Activated CD4-positive, alpha-beta T cell treated with anti-CD3 and anti-CD28 coated beads, Interleukin-2, Interleukin-6, amounts not matched to agents 100 ng/mL and 50 ng/mL, durations not matched to agents 16 hours and 8 hours (primary cell): ENCODE measurements around the gene MYO5A.
"Not testable (repeated sequence)": the region's sequence is repeated elsewhere in the genome, so short reads cannot be mapped to it uniquely, and the experiment has no call there.

Source experiments
- DNase-seq: peaks from one replicate; pipeline ENCODE4 v3.0.0-alpha.2; 2020

The MYO5A gene

GRCh38 chr15:52459701-52460100 lies 69.0 kb downstream of the MYO5A start:
- not testable (repeated sequence) for DNase-seq

GRCh38 chr15:52459265-52459664 lies 69.4 kb downstream of the MYO5A start:
- not testable (repeated sequence) for DNase-seq

- DNase-seq: no peak
Observed at GRCh38 chr15:52448011-52448890, 80.4 kb downstream of the MYO5A start.

GRCh38 chr15:52445954-52446353 lies 82.7 kb downstream of the MYO5A start:
- DNase-seq: no peak

- no peak for DNase-seq
Observed at GRCh38 chr15:52445553-52445952, 83.1 kb downstream of the MYO5A start.

GRCh38 chr15:52443205-52443604 lies 85.5 kb downstream of the MYO5A start:
- not testable (repeated sequence) for DNase-seq

GRCh38 chr15:52441841-52442240 lies 86.8 kb downstream of the MYO5A start:
- DNase-seq: no peak

- DNase-seq: no peak
Observed at GRCh38 chr15:52440946-52441345, 87.7 kb downstream of the MYO5A start.

GRCh38 chr15:52440414-52440813 lies 88.3 kb downstream of the MYO5A start:
- peak; percentile 28 for DNase-seq

GRCh38 chr15:52439470-52439869 lies 89.2 kb downstream of the MYO5A start:
- DNase-seq: no peak

GRCh38 chr15:52439042-52439441 lies 89.6 kb downstream of the MYO5A start:
- DNase-seq: not testable (repeated sequence)

GRCh38 chr15:52438047-52438446 lies 90.6 kb downstream of the MYO5A start:
- no peak for DNase-seq

- DNase-seq: no peak
Observed at GRCh38 chr15:52437646-52438045, 91.0 kb downstream of the MYO5A start.

GRCh38 chr15:52436981-52437380 lies 91.7 kb downstream of the MYO5A start:
- DNase-seq: no peak

GRCh38 chr15:52434885-52435284 lies 93.8 kb downstream of the MYO5A start:
- no peak for DNase-seq

- no peak for DNase-seq
Observed at GRCh38 chr15:52428297-52428696, 100.4 kb downstream of the MYO5A start.

- DNase-seq: peak; percentile 16
Observed at GRCh38 chr15:52427804-52428203, 100.9 kb downstream of the MYO5A start.

GRCh38 chr15:52424856-52425431 lies 103.7 kb downstream of the MYO5A start:
- no peak for DNase-seq

- no peak for DNase-seq
Observed at GRCh38 chr15:52423852-52424251, 104.8 kb downstream of the MYO5A start.

- DNase-seq: no peak
Observed at GRCh38 chr15:52422001-52422400, 106.7 kb downstream of the MYO5A start.

GRCh38 chr15:52421029-52421428 lies 107.7 kb downstream of the MYO5A start:
- DNase-seq: no peak

- DNase-seq: no peak
Observed at GRCh38 chr15:52419494-52419893, 109.2 kb downstream of the MYO5A start.

- DNase-seq: no peak
Observed at GRCh38 chr15:52417957-52418356, 110.7 kb downstream of the MYO5A start.

- no peak for DNase-seq
Observed at GRCh38 chr15:52417521-52417920, 111.2 kb downstream of the MYO5A start.
